ENCODE results near the gene NEUROD1.
"Not testable (repeated sequence)": the region's sequence is repeated elsewhere in the genome, so short reads cannot be mapped to it uniquely, and the experiment has no call there.

The NEUROD1 gene

GRCh38 chr2:181680055-181680936 lies at the start of gene NEUROD1:
NEUROD1 (minus strand) TSS chr2:181680517; CDS start chr2:181678860, 1,657 bp downstream.
- Histone ChIP-seq H3K36me3 (ENCODE audit: insufficient read depth, low read length) (no peaks in the 10 kb centered on the region), H3K9me3 (ENCODE audit: control insufficient read depth, insufficient read depth, low read length) (no peaks in the 10 kb centered on the region), H3K9ac (ENCODE audit: low read depth, low read length) (peak within 1 kb of the TSS; percentile 24; the same call in 1 of the 2 replicates), H3K4me1 (ENCODE audit: insufficient read depth, low read length) (no peaks in the 10 kb centered on the region)

- no peaks in the 10 kb centered on the region for H3K36me3 ChIP-seq (ENCODE audit: insufficient read depth, low read length)
- H3K9me3 ChIP-seq (ENCODE audit: control insufficient read depth, insufficient read depth, low read length) = 0 out of 2 replicates have a peak, but pooled peaks cover 5% of the 10 kb centered on the region
- no peaks in the 10 kb centered on the region for H3K4me1 ChIP-seq (ENCODE audit: insufficient read depth, low read length)
- no peak overlapping the region for H3K9ac ChIP-seq (ENCODE audit: low read depth, low read length)
These were observed 45.2 kb upstream of the NEUROD1 start for GRCh38 chr2:181725476-181725875.

GRCh38 chr2:181724662-181725061 lies 44.3 kb upstream of the NEUROD1 start:
- Histone ChIP-seq H3K36me3 (ENCODE audit: insufficient read depth, low read length) (no peaks in the 10 kb centered on the region), H3K4me1 (ENCODE audit: insufficient read depth, low read length) (no peaks in the 10 kb centered on the region), H3K9ac (ENCODE audit: low read depth, low read length) (no peak overlapping the region), H3K9me3 (ENCODE audit: control insufficient read depth, insufficient read depth, low read length) (0 out of 2 replicates have a peak, but pooled peaks cover 5% of the 10 kb centered on the region)

GRCh38 chr2:181723731-181724130 lies 43.4 kb upstream of the NEUROD1 start:
- no peaks in the 10 kb centered on the region for H3K36me3 ChIP-seq (ENCODE audit: insufficient read depth, low read length)
- H3K9me3 ChIP-seq (ENCODE audit: control insufficient read depth, insufficient read depth, low read length) = 0 out of 2 replicates have a peak, but pooled peaks cover 5% of the 10 kb centered on the region

GRCh38 chr2:181715033-181715630 lies 34.8 kb upstream of the NEUROD1 start:
- H3K9ac ChIP-seq (ENCODE audit: low read depth, low read length) = no peak overlapping the region
- H3K9me3 ChIP-seq (ENCODE audit: control insufficient read depth, insufficient read depth, low read length) = no peaks in the 10 kb centered on the region
- H3K4me1 ChIP-seq (ENCODE audit: insufficient read depth, low read length) = no peaks in the 10 kb centered on the region
- H3K36me3 ChIP-seq (ENCODE audit: insufficient read depth, low read length) = no peaks in the 10 kb centered on the region

More at GRCh38 chr2:181723731-181724130, 43.4 kb upstream of the NEUROD1 start:
- no peak overlapping the region for H3K9ac ChIP-seq (ENCODE audit: low read depth, low read length)
- no peaks in the 10 kb centered on the region for H3K4me1 ChIP-seq (ENCODE audit: insufficient read depth, low read length)

- not testable (repeated sequence) for H3K4me1 ChIP-seq (ENCODE audit: insufficient read depth, low read length); H3K9me3 ChIP-seq (ENCODE audit: control insufficient read depth, insufficient read depth, low read length); H3K36me3 ChIP-seq (ENCODE audit: insufficient read depth, low read length); H3K9ac ChIP-seq (ENCODE audit: low read depth, low read length)
These were observed 30.7 kb upstream of the NEUROD1 start for GRCh38 chr2:181711051-181711450.

GRCh38 chr2:181702519-181702918 lies 22.2 kb upstream of the NEUROD1 start:
- H3K9ac ChIP-seq (ENCODE audit: low read depth, low read length); H3K4me1 ChIP-seq (ENCODE audit: insufficient read depth, low read length); H3K9me3 ChIP-seq (ENCODE audit: control insufficient read depth, insufficient read depth, low read length): not testable (repeated sequence)

GRCh38 chr2:181698223-181698622 lies 17.9 kb upstream of the NEUROD1 start:
- Histone ChIP-seq H3K9me3 (ENCODE audit: control insufficient read depth, insufficient read depth, low read length) (no peaks in the 10 kb centered on the region), H3K9ac (ENCODE audit: low read depth, low read length) (no peak overlapping the region), H3K36me3 (ENCODE audit: insufficient read depth, low read length) (no peaks in the 10 kb centered on the region), H3K4me1 (ENCODE audit: insufficient read depth, low read length) (no peaks in the 10 kb centered on the region)

More at GRCh38 chr2:181702519-181702918, 22.2 kb upstream of the NEUROD1 start:
- not testable (repeated sequence) for H3K36me3 ChIP-seq (ENCODE audit: insufficient read depth, low read length)

GRCh38 chr2:181697571-181697970 lies 17.3 kb upstream of the NEUROD1 start:
- no peak overlapping the region for H3K9ac ChIP-seq (ENCODE audit: low read depth, low read length)
- H3K36me3 ChIP-seq (ENCODE audit: insufficient read depth, low read length) = no peaks in the 10 kb centered on the region
- H3K4me1 ChIP-seq (ENCODE audit: insufficient read depth, low read length) = no peaks in the 10 kb centered on the region
- H3K9me3 ChIP-seq (ENCODE audit: control insufficient read depth, insufficient read depth, low read length) = no peaks in the 10 kb centered on the region

GRCh38 chr2:181697126-181697525 lies 16.8 kb upstream of the NEUROD1 start:
- no peak overlapping the region for H3K9ac ChIP-seq (ENCODE audit: low read depth, low read length)
- no peaks in the 10 kb centered on the region for H3K4me1 ChIP-seq (ENCODE audit: insufficient read depth, low read length)
- H3K9me3 ChIP-seq (ENCODE audit: control insufficient read depth, insufficient read depth, low read length) = no peaks in the 10 kb centered on the region
- no peaks in the 10 kb centered on the region for H3K36me3 ChIP-seq (ENCODE audit: insufficient read depth, low read length)

- no peak overlapping the region for H3K9ac ChIP-seq (ENCODE audit: low read depth, low read length)
These were observed 14.0 kb upstream of the NEUROD1 start for GRCh38 chr2:181694271-181694670.

GRCh38 chr2:181690860-181691259 lies 10.5 kb upstream of the NEUROD1 start:
- H3K9ac ChIP-seq (ENCODE audit: low read depth, low read length) = no peak overlapping the region
- no peaks in the 10 kb centered on the region for H3K36me3 ChIP-seq (ENCODE audit: insufficient read depth, low read length)
- H3K4me1 ChIP-seq (ENCODE audit: insufficient read depth, low read length) = no peaks in the 10 kb centered on the region
- H3K9me3 ChIP-seq (ENCODE audit: control insufficient read depth, insufficient read depth, low read length) = no peaks in the 10 kb centered on the region

More at GRCh38 chr2:181694271-181694670, 14.0 kb upstream of the NEUROD1 start:
- Histone ChIP-seq H3K4me1 (ENCODE audit: insufficient read depth, low read length) (no peaks in the 10 kb centered on the region), H3K9me3 (ENCODE audit: control insufficient read depth, insufficient read depth, low read length) (no peaks in the 10 kb centered on the region), H3K36me3 (ENCODE audit: insufficient read depth, low read length) (no peaks in the 10 kb centered on the region)

- Histone ChIP-seq H3K9ac (ENCODE audit: low read depth, low read length) (no peak overlapping the region), H3K4me1 (ENCODE audit: insufficient read depth, low read length) (peaks cover 4% of the 10 kb centered on the region; the same call in 1 of the 2 replicates)
These were observed 6.4 kb upstream of the NEUROD1 start for GRCh38 chr2:181686576-181687185.

GRCh38 chr2:181685150-181685688 lies 4.9 kb upstream of the NEUROD1 start:
- Histone ChIP-seq H3K9me3 (ENCODE audit: control insufficient read depth, insufficient read depth, low read length) (no peaks in the 10 kb centered on the region), H3K4me1 (ENCODE audit: insufficient read depth, low read length) (peaks cover 4% of the 10 kb centered on the region; the same call in 1 of the 2 replicates), H3K36me3 (ENCODE audit: insufficient read depth, low read length) (no peaks in the 10 kb centered on the region), H3K9ac (ENCODE audit: low read depth, low read length) (no peak overlapping the region)

More at GRCh38 chr2:181686576-181687185, 6.4 kb upstream of the NEUROD1 start:
- H3K9me3 ChIP-seq (ENCODE audit: control insufficient read depth, insufficient read depth, low read length) = no peaks in the 10 kb centered on the region
- no peaks in the 10 kb centered on the region for H3K36me3 ChIP-seq (ENCODE audit: insufficient read depth, low read length)
